IgD-negative memory B cell (primary cell): Measurements from ENCODE around the gene RIT1. TPM values are rescaled to one million over a fixed set of nuclear protein-coding genes. Genes with fewer than 3 reads are reported as not detected.

ENCODE experiments used
- H3K27ac Mint-ChIP-seq, 3 donors: one replicate each; pipeline ENCODE4 v1.8.0; 2020 to 2022; ENCODE audit warnings: mild to moderate bottlenecking in 3 of 3, mixed read lengths in 3 of 3, moderate library complexity in 1 of 3
- H3K27me3 Mint-ChIP-seq: one replicate; pipeline ENCODE4 v1.8.0; 2021; ENCODE audit warnings: mixed read lengths
- H3K36me3 Mint-ChIP-seq: one replicate; pipeline ENCODE4 v1.8.0; 2020; ENCODE audit warnings: mild to moderate bottlenecking, mixed read lengths
- H3K4me1 Mint-ChIP-seq, 3 donors: one replicate each; pipeline ENCODE4 v1.8.0; 2020 to 2022; ENCODE audit warnings: mixed read lengths in 3 of 3, mild to moderate bottlenecking in 1 of 3
- H3K4me3 Mint-ChIP-seq, 4 donors: one replicate each; pipeline ENCODE4 v1.8.0; 2020 to 2022; ENCODE audit warnings: mild to moderate bottlenecking in 4 of 4, mixed read lengths in 4 of 4, moderate library complexity in 3 of 4
- H3K9me3 Mint-ChIP-seq, 3 donors: one replicate each; pipeline ENCODE4 v1.8.0; 2020 to 2021; ENCODE audit warnings: mixed read lengths in 3 of 3, mild to moderate bottlenecking in 1 of 3
- polyA plus RNA-seq: library from polyadenylated mRNA; unstranded; fragments of 300-500 nt; fragmentation: Illumina TruSeq; gene quantifications from one replicate; pipeline ENCODE4 v1.2.3, GENCODE V29; 2021

Gene RIT1, protein sequence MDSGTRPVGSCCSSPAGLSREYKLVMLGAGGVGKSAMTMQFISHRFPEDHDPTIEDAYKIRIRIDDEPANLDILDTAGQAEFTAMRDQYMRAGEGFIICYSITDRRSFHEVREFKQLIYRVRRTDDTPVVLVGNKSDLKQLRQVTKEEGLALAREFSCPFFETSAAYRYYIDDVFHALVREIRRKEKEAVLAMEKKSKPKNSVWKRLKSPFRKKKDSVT
- polyA plus RNA-seq: 12.7 TPM

- H3K27ac Mint-ChIP-seq: peak within 1 kb of the TSS; percentile 89 to 95 (median 93)
- peaks cover 5% of the 10 kb centered on the region for H3K36me3 Mint-ChIP-seq
- H3K27me3 Mint-ChIP-seq: no peaks in the 10 kb centered on the region
- peaks cover 17 to 20% (median 17%) of the 10 kb centered on the region in 3 donors for H3K4me1 Mint-ChIP-seq
- H3K9me3 Mint-ChIP-seq: no peaks in the 10 kb centered on the region
- H3K4me3 Mint-ChIP-seq: peak within 1 kb of the TSS; percentile 93 to 99 (median 98)
These were observed at the start of gene RIT1 for GRCh38 chr1:155911156-155912055. Gene RIT1, minus strand, starts transcription at chr1:155911349. Its CDS starts 588 bp downstream, at chr1:155910761.

DNA sequence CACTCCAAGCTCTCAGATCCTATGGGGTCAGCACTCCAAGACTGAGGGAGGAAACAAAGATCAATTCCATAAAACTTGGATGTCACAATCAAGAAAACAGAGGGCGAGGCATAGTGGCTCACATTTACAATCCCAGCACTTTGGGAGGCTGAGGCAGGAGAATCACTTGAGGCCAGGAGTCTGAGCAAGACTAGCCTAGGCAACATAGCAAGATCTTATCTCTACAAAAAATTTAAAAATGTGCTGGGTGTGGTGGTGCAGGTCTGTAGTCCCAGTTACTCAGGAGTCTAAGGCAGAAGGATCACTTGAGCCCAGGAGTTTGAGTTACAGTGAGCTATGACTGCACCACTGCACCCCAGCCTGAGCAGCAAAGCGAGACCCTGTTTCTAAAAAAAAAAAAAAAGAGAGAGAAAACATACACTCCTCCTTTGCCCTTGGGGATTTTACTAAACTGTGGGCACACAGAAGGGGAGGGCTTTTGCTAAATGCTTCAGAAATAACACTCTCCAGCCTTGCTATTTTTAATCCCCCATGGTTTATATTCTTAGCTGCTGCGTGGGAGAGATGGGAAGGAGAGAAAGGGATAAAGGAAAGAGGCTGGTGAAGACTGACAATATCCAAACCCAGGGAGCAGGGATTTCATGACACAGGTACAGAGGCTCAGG, 49.1 kb upstream of the RIT1 start:
- Mint-ChIP-seq H3K27me3 (no peaks in the 10 kb centered on the region), H3K4me1 (peaks cover 25 to 41% (median 35%) of the 10 kb centered on the region in 3 donors), H3K4me3 (peak overlapping the region; percentile 67 to 89 (median 78)), H3K27ac (peak overlapping the region; percentile 72 to 90 (median 78)), H3K36me3 (peaks cover 7% of the 10 kb centered on the region), H3K9me3 (no peaks in the 10 kb centered on the region)

- Mint-ChIP-seq H3K27ac (peak overlapping the region; percentile 73 to 80 (median 76)), H3K4me3 (no peak overlapping the region), H3K4me1 (peaks cover 25 to 32% (median 31%) of the 10 kb centered on the region in 3 donors), H3K36me3 (peaks cover 7% of the 10 kb centered on the region), H3K9me3 (no peaks in the 10 kb centered on the region), H3K27me3 (no peaks in the 10 kb centered on the region)
These were observed 46.3 kb upstream of the RIT1 start for GRCh38 chr1:155957411-155957915.

- Mint-ChIP-seq H3K36me3 (peaks cover 6% of the 10 kb centered on the region), H3K27ac (peak overlapping the region; percentile 23 to 89 (median 28)), H3K9me3 (no peaks in the 10 kb centered on the region), H3K4me1 (peaks cover 3 to 11% (median 8%) of the 10 kb centered on the region in 3 donors), H3K27me3 (no peaks in the 10 kb centered on the region), H3K4me3 (peak overlapping the region in 1 of 4 donors; percentile 4)
These were observed 43.5 kb upstream of the RIT1 start for GRCh38 chr1:155954645-155955044.

- peaks cover 6% of the 10 kb centered on the region for H3K36me3 Mint-ChIP-seq
- H3K4me3 Mint-ChIP-seq: no peak overlapping the region
- no peaks in the 10 kb centered on the region for H3K9me3 Mint-ChIP-seq
- no peaks in the 10 kb centered on the region for H3K27me3 Mint-ChIP-seq
- peak overlapping the region in 1 of 3 donors; percentile 23 for H3K27ac Mint-ChIP-seq
- peaks cover 0 to 5% (median 3%) of the 10 kb centered on the region in 3 donors for H3K4me1 Mint-ChIP-seq
These were observed 41.3 kb upstream of the RIT1 start for GRCh38 chr1:155952505-155952890.

DNA sequence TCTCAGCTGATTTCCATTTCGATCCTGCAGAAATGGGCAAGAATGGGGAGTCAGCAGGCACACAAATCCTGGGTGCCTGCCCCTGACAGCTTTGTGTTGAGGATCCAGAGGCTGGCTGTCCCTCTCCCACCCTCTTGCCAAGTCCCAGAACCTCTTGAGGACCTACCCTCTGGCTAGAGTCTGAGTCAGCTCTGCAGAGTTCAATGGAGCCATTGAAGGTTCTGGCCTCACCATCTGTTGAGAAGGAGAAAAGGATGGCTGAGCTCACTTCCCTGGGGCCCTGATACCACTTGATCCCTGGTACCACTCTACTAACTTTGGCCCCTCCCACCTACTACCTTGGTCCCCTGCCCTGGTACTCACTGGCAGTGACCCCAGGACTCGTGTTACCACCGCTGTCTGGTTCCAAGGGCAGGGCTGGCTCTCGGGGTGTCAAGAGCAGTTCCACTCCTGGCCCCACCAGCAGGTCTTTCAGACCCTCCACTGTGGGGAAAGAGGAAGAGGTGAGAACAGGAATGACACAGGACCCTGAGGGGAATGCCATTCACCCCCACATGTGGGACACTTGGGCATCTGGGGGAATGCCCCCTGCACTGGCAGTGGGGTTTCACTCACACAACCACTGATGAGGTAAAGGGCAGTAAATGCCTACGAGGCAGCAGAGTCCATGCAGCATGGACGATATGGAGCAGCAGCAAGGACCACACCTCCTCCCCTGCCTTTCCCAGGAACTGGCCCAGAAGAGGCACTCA, 40.8 kb upstream of the RIT1 start:
- peak overlapping the region in 1 of 4 donors; percentile 39 for H3K4me3 Mint-ChIP-seq
- H3K36me3 Mint-ChIP-seq: peaks cover 4% of the 10 kb centered on the region
- H3K9me3 Mint-ChIP-seq: no peaks in the 10 kb centered on the region
- peak overlapping the region in 2 of 3 donors; percentile 23 to 51 for H3K27ac Mint-ChIP-seq
- H3K4me1 Mint-ChIP-seq: peaks cover 2 to 6% (median 5%) of the 10 kb centered on the region in 3 donors
- H3K27me3 Mint-ChIP-seq: no peaks in the 10 kb centered on the region

- Mint-ChIP-seq H3K4me1 (peaks cover 10 to 15% (median 14%) of the 10 kb centered on the region in 3 donors), H3K27ac (peak overlapping the region in 1 of 3 donors; percentile 51), H3K36me3 (peaks cover 6% of the 10 kb centered on the region), H3K9me3 (no peaks in the 10 kb centered on the region), H3K27me3 (no peaks in the 10 kb centered on the region), H3K4me3 (no peak overlapping the region)
These were observed 39.7 kb upstream of the RIT1 start for GRCh38 chr1:155950829-155951228.

DNA sequence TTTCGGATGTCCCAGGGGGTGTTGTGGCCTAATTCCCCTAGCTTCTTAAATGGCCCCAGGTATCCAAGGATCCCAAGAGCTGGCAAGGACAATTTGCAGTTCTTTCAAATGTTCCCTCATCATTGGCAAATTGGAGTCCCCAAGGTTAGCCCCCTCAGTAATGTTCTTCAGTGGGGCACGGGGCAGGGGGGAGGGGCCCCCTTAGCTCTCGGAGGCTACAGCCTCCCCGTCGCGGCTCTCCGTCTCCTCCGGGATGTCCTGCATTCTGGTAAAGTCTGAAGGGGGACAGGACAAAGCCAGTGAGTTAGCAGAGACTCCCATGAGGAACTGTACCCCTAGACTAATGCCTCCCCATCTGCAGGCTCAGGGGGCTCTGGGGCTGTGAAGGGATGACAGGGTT, 36.6 kb upstream of the RIT1 start:
- peaks cover 9% of the 10 kb centered on the region for H3K36me3 Mint-ChIP-seq
- H3K27me3 Mint-ChIP-seq: no peaks in the 10 kb centered on the region
- H3K4me3 Mint-ChIP-seq: peak overlapping the region in 1 of 4 donors; percentile 17
- no peaks in the 10 kb centered on the region for H3K9me3 Mint-ChIP-seq
- H3K27ac Mint-ChIP-seq: peak overlapping the region in 2 of 3 donors; percentile 30 to 96
- H3K4me1 Mint-ChIP-seq: peaks cover 17 to 35% (median 32%) of the 10 kb centered on the region in 3 donors

GRCh38 chr1:155947292-155947691, 36.1 kb upstream of the RIT1 start:
- Mint-ChIP-seq H3K27ac (peak overlapping the region; percentile 85 to 96 (median 94)), H3K36me3 (peaks cover 8% of the 10 kb centered on the region), H3K4me3 (peak overlapping the region in 1 of 4 donors; percentile 69), H3K27me3 (no peaks in the 10 kb centered on the region), H3K4me1 (peaks cover 17 to 39% (median 34%) of the 10 kb centered on the region in 3 donors), H3K9me3 (no peaks in the 10 kb centered on the region)

DNA sequence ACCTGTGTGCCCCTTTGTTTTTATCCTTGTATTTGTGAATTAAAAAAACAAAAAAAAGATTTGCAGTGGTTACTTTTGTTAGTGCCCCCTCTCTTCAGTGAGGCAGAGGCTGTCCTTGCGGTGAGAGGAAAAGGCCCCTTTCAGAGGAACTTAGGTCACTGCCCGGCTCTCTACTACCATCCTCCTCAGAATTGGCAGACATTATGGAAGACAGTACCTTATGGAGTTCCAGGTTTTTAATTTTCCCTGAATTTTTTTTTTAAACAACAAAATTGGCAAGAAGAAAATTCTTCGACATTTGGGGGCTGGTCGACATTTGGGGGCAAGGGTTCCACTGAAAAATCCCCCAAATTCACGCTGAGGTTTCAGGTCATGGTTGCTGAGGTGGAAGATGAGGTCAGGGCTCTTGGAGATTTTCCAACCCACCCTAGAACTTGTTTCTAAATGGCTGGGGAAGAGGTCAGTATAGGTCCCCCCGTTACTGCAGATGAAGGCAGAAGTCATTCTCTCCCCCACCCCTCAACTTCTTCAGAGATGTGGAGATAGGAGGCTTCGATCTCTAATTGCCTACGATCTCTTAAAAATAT, 35.6 kb upstream of the RIT1 start:
- Mint-ChIP-seq H3K27me3 (no peaks in the 10 kb centered on the region), H3K36me3 (peaks cover 8% of the 10 kb centered on the region), H3K4me3 (peak overlapping the region in 3 of 4 donors; percentile 69 to 72 (median 72)), H3K9me3 (no peaks in the 10 kb centered on the region), H3K4me1 (peaks cover 17 to 41% (median 35%) of the 10 kb centered on the region in 3 donors), H3K27ac (peak overlapping the region; percentile 85 to 96 (median 94))

DNA sequence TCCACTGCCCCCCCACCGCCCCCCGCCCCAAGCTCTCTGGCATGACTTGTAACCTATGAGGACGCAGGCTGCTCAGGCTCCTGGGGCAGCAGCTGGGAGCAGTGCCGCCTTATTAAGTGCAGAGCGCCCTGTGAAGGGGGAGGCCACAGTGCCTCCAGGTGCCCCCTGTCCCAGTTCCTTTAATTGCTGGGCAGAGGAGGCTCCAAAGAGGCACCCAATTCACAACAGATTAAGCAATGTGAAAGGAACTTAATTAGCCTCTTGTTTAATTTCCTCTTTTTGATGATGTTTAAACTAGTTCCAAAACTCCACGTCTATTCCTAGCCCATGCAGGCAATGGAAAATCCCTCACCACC, 33.3 kb upstream of the RIT1 start:
- Mint-ChIP-seq H3K4me1 (peaks cover 33 to 59% (median 54%) of the 10 kb centered on the region in 3 donors), H3K4me3 (peak overlapping the region; percentile 54 to 89 (median 78)), H3K27ac (peak overlapping the region; percentile 85 to 96 (median 92)), H3K27me3 (no peaks in the 10 kb centered on the region), H3K9me3 (no peaks in the 10 kb centered on the region), H3K36me3 (peaks cover 6% of the 10 kb centered on the region)

- Mint-ChIP-seq H3K36me3 (peaks cover 6% of the 10 kb centered on the region), H3K27me3 (no peaks in the 10 kb centered on the region), H3K9me3 (no peaks in the 10 kb centered on the region), H3K27ac (peak overlapping the region; percentile 43 to 90 (median 88)), H3K4me3 (peak overlapping the region in 2 of 4 donors; percentile 47 to 52), H3K4me1 (peaks cover 40 to 66% (median 56%) of the 10 kb centered on the region in 3 donors)
These were observed 31.5 kb upstream of the RIT1 start for GRCh38 chr1:155942578-155943141.

GRCh38 chr1:155941845-155942531, 30.8 kb upstream of the RIT1 start:
- peaks cover 38 to 63% (median 54%) of the 10 kb centered on the region in 3 donors for H3K4me1 Mint-ChIP-seq
- H3K27ac Mint-ChIP-seq: peak overlapping the region in 1 of 3 donors; percentile 79
- H3K9me3 Mint-ChIP-seq: no peaks in the 10 kb centered on the region
- no peaks in the 10 kb centered on the region for H3K27me3 Mint-ChIP-seq
- H3K4me3 Mint-ChIP-seq: no peak overlapping the region
- peaks cover 6% of the 10 kb centered on the region for H3K36me3 Mint-ChIP-seq
